ENCODE data around the gene LEMD2.

LEMD2 gene

GRCh38 chr6:33813246-33813904 is 24.4 kb upstream of the LEMD2 start:
- peaks cover 18% of the 10 kb centered on the region for H3K27me3 ChIP-seq (ENCODE audit: control insufficient read depth, low read length)

GRCh38 chr6:33812669-33813068 is 23.7 kb upstream of the LEMD2 start:
- no peaks in the 10 kb centered on the region for H3K9me2 ChIP-seq (replicated peaks; ENCODE audit: control insufficient read depth, low read length)
- H3K27me3 ChIP-seq (ENCODE audit: control insufficient read depth, low read length): peaks cover 25% of the 10 kb centered on the region
- H3K9me3 ChIP-seq (ENCODE audit: control insufficient read depth, insufficient read depth, low read length): no peaks in the 10 kb centered on the region
- H3K4me3 ChIP-seq (ENCODE audit: low read length): no peak overlapping the region
- no peaks in the 10 kb centered on the region for H3K36me3 ChIP-seq (ENCODE audit: control insufficient read depth, low read length)
- no peak overlapping the region for H3K27ac ChIP-seq (ENCODE audit: low read depth, low read length)
- H4K20me1 ChIP-seq (ENCODE audit: control insufficient read depth, insufficient read depth, low read depth, low read length): no peaks in the 10 kb centered on the region
- TF ChIP-seq CTCF (IDR thresholded peaks at IDR 0.05; ENCODE audit: low read depth, low read length, poor library complexity, severe bottlenecking) (no peak), EZH2phosphoT487 (IDR thresholded peaks at IDR 0.05; ENCODE audit: borderline replicate concordance, low read length) (no peak)
- H3K79me2 ChIP-seq (ENCODE audit: control insufficient read depth, low read length): no peaks in the 10 kb centered on the region
- no peaks in the 10 kb centered on the region for H3K4me1 ChIP-seq (ENCODE audit: control insufficient read depth, low read length)
- H3K4me2 ChIP-seq (ENCODE audit: low read length): no peak overlapping the region
- H3F3A ChIP-seq (ENCODE audit: control insufficient read depth, insufficient read depth): no peaks in the 10 kb centered on the region

More at GRCh38 chr6:33813246-33813904, 24.4 kb upstream of the LEMD2 start:
- no peaks in the 10 kb centered on the region for H3K36me3 ChIP-seq (ENCODE audit: control insufficient read depth, low read length)
- no peaks in the 10 kb centered on the region for H3K9me3 ChIP-seq (ENCODE audit: control insufficient read depth, insufficient read depth, low read length)
- H3K79me2 ChIP-seq (ENCODE audit: control insufficient read depth, low read length): no peaks in the 10 kb centered on the region
- no peaks in the 10 kb centered on the region for H4K20me1 ChIP-seq (ENCODE audit: control insufficient read depth, insufficient read depth, low read depth, low read length)
- H3K27ac ChIP-seq (ENCODE audit: low read depth, low read length): no peak overlapping the region
- H3K4me3 ChIP-seq (ENCODE audit: low read length): no peak overlapping the region
- H3K9me2 ChIP-seq (replicated peaks; ENCODE audit: control insufficient read depth, low read length): no peaks in the 10 kb centered on the region
- no peak for TF ChIP-seq CTCF (IDR thresholded peaks at IDR 0.05; ENCODE audit: low read depth, low read length, poor library complexity, severe bottlenecking)
- TF ChIP-seq EZH2phosphoT487 (IDR thresholded peaks at IDR 0.05; ENCODE audit: borderline replicate concordance, low read length): no peak
- no peak overlapping the region for H3K4me2 ChIP-seq (ENCODE audit: low read length)
- no peaks in the 10 kb centered on the region for H3F3A ChIP-seq (ENCODE audit: control insufficient read depth, insufficient read depth)
- H3K4me1 ChIP-seq (ENCODE audit: control insufficient read depth, low read length): no peaks in the 10 kb centered on the region

- Histone ChIP-seq H3K4me3 (ENCODE audit: low read length) (no peak overlapping the region), H3K4me1 (ENCODE audit: control insufficient read depth, low read length) (no peaks in the 10 kb centered on the region), H3K9me3 (ENCODE audit: control insufficient read depth, insufficient read depth, low read length) (no peaks in the 10 kb centered on the region), H3K27ac (ENCODE audit: low read depth, low read length) (no peak overlapping the region), H3K9me2 (replicated peaks; ENCODE audit: control insufficient read depth, low read length) (no peaks in the 10 kb centered on the region), H3K36me3 (ENCODE audit: control insufficient read depth, low read length) (no peaks in the 10 kb centered on the region), H3K4me2 (ENCODE audit: low read length) (no peak overlapping the region), H4K20me1 (ENCODE audit: control insufficient read depth, insufficient read depth, low read depth, low read length) (no peaks in the 10 kb centered on the region), H3F3A (ENCODE audit: control insufficient read depth, insufficient read depth) (no peaks in the 10 kb centered on the region), H3K79me2 (ENCODE audit: control insufficient read depth, low read length) (no peaks in the 10 kb centered on the region), H3K27me3 (ENCODE audit: control insufficient read depth, low read length) (peaks cover 45% of the 10 kb centered on the region)
- no peak for TF ChIP-seq EZH2phosphoT487 (IDR thresholded peaks at IDR 0.05; ENCODE audit: borderline replicate concordance, low read length)
- no peak for TF ChIP-seq CTCF (IDR thresholded peaks at IDR 0.05; ENCODE audit: low read depth, low read length, poor library complexity, severe bottlenecking)
Measured at GRCh38 chr6:33809594-33809993, 20.7 kb upstream of the LEMD2 start.
